Endothelial cell of umbilical vein (primary cell): ENCODE measurements around the gene NR2E3.

Experiments used
- CTCF ChIP-seq, 2 donors: IDR thresholded peaks; 1 replicate in 1 of 2; 2 replicates in 1 of 2; pipeline ENCODE4 v1.5.1; 2011; ENCODE audit warnings: low read length in 2 of 2, mild to moderate bottlenecking in 2 of 2, moderate library complexity in 2 of 2, control low read depth in 1 of 2, inconsistent platforms in 1 of 2, low read depth in 1 of 2; ENCODE audit not compliant: insufficient read depth in 1 of 2; ENCODE audit errors: extremely low read depth in 1 of 2
- EZH2 ChIP-seq: IDR thresholded peaks from 2 replicates; pipeline ENCODE4 v1.6.1; 2012; ENCODE audit warnings: borderline replicate concordance, low read depth, mild to moderate bottlenecking, moderate library complexity, low read length, inconsistent platforms; ENCODE audit not compliant: severe bottlenecking
- FOS ChIP-seq: IDR thresholded peaks from 2 replicates; pipeline ENCODE4 v1.6.1; 2011; ENCODE audit warnings: mild to moderate bottlenecking, low read length, moderate library complexity, borderline replicate concordance; ENCODE audit not compliant: insufficient read depth
- GATA2 ChIP-seq: IDR thresholded peaks from 2 replicates; pipeline ENCODE4 v1.7.0; 2011; ENCODE audit warnings: low read depth, mild to moderate bottlenecking, moderate library complexity, mixed read lengths, low read length; ENCODE audit not compliant: insufficient read length, insufficient read depth
- JUN ChIP-seq: IDR thresholded peaks from 2 replicates; pipeline ENCODE4 v1.6.1; 2011; ENCODE audit warnings: borderline replicate concordance, low read depth; ENCODE audit not compliant: insufficient read length, insufficient read depth
- MAX ChIP-seq: IDR thresholded peaks from 2 replicates; pipeline ENCODE4 v1.6.1; 2011; ENCODE audit not compliant: insufficient read depth, insufficient read length
- MYC ChIP-seq: IDR thresholded peaks from one replicate; pipeline ENCODE4 v1.6.1; 2011; ENCODE audit warnings: mild to moderate bottlenecking, low read depth, low read length
- POLR2A ChIP-seq: IDR thresholded peaks from 2 replicates; pipeline ENCODE4 v1.6.1; 2012; ENCODE audit warnings: low read depth, mild to moderate bottlenecking, control low read depth, low read length
- POLR2AphosphoS5 ChIP-seq: IDR thresholded peaks from 2 replicates; pipeline ENCODE4 v1.6.1; 2012; ENCODE audit warnings: low read depth, mild to moderate bottlenecking, control low read depth, low read length, moderate library complexity; ENCODE audit not compliant: insufficient read depth

- TF ChIP-seq GATA2 (no peak), EZH2 (no peak), CTCF (IDR thresholded peaks at IDR 0.05; ENCODE audit: extremely low read depth in 1 of 2, insufficient read depth in 1 of 2, low read depth in 1 of 2, low read length in 2 of 2) (no peak), POLR2A (no peak), POLR2AphosphoS5 (no peak), MAX (no peak), JUN (no peak), MYC (no peak), FOS (no peak)
Measured at GRCh38 chr15:71820127-71820526, 9.8 kb downstream of the NR2E3 start.
